NCI-H187 (cell line): Measurements from ENCODE around the gene M1AP.

ENCODE experiments used
- DNase-seq, 2 experiments: peaks; one replicate each; lab custom pipeline; 2025; lab: John Stamatoyannopoulos, UW

M1AP gene, protein sequence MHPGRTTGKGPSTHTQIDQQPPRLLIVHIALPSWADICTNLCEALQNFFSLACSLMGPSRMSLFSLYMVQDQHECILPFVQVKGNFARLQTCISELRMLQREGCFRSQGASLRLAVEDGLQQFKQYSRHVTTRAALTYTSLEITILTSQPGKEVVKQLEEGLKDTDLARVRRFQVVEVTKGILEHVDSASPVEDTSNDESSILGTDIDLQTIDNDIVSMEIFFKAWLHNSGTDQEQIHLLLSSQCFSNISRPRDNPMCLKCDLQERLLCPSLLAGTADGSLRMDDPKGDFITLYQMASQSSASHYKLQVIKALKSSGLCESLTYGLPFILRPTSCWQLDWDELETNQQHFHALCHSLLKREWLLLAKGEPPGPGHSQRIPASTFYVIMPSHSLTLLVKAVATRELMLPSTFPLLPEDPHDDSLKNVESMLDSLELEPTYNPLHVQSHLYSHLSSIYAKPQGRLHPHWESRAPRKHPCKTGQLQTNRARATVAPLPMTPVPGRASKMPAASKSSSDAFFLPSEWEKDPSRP

DNA sequence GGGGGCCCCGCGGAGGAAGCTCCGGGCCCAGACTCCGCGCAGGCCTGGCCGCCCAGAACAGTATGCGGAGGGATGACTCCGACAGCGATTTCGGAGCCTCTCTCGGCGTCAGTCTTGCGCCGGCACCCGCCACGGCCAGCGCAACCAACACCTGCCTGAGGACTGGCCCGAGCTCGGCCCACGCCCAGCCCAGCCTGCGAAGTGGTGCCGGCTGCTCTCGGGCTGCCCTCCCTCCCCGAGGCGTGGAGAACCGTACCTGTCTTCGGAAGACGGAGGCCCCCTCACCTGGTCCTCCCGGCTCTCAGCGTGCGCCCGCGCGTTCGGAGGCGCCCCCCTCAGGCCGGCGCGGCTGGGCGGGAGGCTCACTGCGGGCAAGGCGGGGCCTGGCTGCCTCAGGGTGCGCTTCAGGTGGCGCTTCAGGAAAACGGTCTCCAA lies at the start of gene M1AP:
TSS of gene M1AP (minus strand) at position 322 of the 435 bp plus-strand sequence. CDS start 8,055 bp downstream, outside the sequence.
- DNase-seq, result no peak

DNA sequence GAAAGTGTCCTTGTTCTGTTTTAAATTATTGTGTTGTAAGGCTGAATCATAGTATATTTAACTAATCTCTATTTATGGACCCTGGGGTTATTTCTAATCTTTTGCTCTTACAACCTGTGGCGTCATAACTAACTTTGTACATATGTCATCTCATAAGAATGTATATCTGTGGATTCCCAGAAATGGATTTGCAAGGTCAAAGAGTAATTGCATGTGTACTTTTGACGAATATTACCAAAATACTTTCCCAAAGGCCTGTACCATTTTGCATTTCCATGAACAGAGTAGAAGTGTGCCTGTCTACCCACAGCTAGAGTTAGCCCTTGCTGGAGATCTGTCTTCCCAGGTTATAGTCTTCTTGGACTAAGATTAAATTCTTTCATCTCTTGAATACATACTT lies 48.7 kb upstream of the M1AP start:
- no peak for DNase-seq

DNA sequence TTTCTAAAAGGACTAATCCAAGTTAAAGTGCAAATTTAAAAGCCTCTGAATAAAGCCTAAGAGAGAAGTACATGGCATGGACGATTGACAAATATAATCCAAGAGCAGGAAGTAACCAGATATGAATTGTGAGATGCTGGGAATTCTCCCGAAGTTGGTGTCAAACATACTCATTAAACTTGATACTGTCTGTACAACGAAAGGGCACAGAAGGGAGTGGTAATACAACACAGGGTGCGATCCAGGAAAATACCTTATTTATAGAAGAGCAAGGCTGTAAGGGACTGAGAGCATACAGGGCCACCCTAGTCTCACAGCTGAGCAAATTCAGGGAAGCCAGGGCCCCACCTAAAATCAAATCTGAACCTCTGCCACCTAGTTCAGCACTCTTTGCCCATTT lies 47.5 kb upstream of the M1AP start:
- no peak for DNase-seq

DNA sequence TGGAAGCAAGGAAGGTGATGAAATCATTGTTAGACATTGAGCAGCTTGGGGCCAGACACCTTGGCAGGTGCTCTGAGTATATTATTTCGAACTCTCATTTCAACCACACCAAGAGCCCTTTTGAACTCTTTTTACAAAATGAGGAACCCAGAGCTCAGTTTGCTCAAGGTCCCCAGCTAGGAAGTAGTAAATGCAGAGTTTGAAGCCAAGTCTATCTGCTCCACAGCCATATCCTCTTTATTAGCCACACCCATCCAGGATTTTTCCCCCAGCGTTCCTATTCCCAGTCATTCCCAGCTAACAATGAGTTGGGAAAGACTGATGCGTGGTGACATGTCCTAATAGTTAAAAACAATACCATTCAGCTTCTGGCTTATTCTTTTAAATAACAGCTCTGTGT lies 46.2 kb upstream of the M1AP start:
- DNase-seq, result no peak

DNA sequence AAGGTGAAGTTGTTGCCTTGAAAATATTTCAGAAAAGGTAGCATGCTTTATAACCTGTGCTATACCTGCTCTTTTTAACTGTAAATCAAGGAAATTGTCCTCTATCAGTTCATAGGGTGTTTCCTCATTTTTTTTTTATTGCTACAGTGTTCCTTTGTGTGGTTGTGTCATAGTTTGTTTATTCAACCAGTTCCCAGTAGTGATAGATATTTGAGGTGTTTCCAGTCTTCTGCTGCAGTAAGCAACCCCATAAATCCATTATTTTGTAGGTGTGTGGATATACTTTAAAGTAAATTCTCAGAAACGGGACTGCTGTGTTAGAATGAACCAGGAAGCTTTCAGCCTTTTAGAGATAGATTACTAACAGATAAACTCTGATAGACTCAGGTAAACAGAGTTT lies 45.5 kb upstream of the M1AP start:
- no peak for DNase-seq

DNA sequence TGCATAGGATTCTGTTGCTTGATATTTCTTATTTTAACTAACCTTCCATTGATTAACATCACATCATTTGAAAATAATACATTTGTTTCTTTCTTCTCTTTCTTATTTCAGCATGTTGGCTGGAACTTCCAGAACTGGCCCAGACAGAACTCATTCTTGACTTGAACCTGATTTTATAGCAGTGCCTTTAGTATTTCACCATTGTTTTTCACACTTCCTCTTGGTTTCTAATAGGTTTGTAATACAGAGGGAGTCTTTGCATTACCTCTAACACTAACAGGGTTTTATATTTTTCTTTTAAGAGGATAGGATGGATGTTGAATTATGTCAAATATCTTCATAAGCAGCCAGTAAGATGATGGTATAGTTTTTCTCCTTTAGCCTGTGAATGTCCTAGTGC lies 45.1 kb upstream of the M1AP start:
- no peak for DNase-seq

DNA sequence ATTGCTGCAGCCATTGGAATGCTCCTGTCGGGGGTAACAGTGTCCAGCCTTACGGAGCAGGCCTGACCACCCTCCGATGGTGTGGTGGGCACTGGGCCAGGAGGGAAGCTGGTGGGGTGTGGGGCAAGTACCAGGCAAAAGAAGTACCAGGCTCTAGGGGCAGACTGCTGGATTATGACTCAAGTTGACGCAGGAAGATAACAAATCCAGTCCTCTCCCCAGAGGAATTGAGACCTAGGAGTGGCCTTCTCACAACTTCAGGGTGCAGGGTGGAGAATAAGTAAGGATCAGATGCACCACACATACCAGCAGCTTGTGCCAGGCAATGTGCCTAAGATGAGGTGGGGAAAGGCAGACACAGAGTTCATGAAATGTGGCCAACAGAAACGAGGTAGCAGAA lies 43.8 kb upstream of the M1AP start:
- no peak for DNase-seq

DNA sequence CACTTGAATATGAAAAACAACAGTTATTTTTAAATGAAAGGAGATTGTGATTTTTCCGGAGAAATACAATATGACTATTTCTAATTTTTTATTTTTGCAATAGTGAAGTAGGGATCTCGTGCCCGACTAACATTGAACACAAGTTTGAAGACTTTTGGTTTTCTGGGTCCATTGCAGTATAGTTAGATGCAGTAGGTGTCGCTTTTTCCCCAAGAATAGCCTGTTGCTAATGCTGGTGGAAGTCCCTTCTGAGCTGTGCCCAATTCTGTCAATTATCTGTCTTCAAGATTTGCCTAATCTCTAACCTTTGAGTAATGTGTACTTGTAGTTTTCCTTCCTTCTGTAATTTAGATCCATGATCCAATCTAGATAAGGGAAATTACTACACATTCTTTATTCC lies 42.4 kb upstream of the M1AP start:
- peak in 1 of 2 experiments; percentile 2 for DNase-seq

DNA sequence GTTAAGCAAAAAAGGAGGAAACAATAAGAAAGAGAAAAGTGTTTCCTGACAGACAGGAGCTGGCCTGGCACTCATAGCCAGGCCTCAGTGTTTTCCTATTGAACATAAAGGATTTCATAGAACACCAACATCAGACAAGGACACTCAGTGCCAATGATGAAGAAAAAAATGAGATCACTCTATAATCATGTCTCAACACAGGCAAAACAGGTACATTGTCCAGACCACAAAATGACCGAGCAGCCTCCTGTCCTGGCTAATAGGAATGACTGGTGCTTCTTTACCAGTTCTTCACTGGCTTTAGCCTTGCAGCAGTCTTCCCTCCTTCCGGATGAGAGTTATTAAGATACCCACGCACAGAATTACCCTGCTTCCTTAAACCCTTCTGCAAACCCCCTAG lies 41.5 kb upstream of the M1AP start:
- DNase-seq, result no peak

DNA sequence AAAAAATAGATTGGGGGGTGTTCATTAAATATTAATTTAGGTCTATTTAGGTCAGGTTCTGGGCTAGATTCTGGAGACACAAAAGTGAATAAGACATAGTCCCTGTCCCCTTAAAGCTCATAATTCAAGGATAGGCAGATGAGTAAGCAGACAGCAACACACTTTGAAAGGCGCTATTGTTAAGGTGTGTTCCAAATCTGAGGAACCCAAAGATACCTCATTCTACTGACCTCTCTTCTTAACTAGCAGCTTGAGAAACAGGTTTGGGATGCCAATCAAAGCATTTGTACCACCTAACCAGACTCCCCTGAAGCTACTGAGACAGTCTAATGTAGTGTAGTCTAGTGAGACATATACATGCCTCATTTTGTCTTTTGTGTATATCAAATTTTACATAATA lies 40.8 kb upstream of the M1AP start:
- no peak for DNase-seq

DNA sequence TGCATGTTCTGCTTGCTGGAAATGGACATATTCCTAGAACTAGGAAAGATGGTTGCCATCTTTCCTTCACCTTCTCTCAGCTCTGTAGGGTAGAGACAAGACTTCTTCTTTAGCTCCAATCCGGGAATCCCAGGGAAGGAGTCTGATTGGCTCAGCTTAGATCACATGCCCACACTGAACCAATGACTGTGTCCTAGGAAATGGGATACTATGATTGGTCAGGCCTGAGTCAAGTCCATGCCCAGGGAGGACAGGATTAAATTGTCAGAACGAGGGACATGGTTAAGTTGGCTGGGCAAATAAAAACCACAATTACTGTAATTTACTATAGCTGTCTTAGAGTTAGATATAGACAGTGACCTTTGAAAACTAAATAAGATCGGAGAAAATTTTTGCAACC lies 37.3 kb upstream of the M1AP start:
- no peak for DNase-seq

DNA sequence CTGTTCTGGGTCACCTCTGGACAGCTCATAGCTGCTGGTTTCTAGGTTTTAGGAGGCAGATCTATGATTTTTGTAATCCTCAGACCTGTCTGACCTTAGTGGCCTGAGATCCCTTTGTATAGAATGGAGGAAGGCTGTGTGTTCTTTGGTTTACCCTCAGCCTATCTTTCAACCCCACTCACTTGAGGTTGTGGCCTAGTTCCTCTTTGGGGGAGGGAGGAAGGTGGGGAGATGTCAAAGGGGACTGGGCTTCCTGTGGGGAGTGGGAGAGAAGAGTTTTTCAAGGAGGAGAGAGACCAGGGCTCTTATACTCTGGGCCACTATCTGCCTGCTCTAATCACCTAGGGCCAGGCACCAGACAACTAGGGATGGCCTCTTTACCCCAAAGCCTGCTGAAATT lies 34.4 kb upstream of the M1AP start:
- DNase-seq, result no peak

DNA sequence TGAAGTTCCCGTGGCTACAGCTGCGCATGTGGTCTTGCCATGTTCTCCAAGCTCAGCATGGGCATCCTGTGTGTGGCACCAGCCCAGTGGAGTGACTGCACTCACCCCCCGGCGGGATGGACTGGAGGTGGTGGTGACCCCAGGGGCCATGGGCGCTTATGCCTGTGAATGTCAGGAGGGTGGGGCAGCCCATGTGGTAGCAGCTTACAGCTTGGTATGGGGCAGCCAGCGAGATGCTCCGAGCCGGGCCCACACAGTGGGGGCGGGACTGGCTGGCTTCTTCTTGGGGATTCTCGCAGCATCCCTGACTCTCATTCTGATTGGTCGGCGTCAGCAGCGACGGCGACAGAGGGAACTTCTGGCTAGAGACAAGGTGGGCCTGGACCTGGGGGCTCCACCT lies 31.5 kb upstream of the M1AP start:
- no peak for DNase-seq

DNA sequence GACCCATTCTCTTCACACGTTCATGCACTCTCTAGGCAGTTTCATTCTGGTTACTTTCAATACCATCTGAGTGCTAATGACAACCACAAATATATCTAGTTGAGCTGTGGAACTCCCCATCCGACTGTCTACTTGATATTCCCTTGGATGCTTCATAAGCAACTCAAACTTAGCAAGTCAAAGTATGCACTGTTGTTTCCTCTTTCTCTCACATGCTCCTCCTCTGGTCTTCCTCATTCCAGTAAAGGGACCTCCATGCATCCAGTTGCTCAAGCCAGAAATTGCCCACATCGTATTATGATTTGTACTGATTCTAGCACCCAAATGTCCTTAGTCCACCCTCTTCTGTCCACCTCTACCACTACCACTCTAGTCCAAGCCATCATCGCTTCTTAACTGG lies 28.2 kb upstream of the M1AP start:
- no peak for DNase-seq

DNA sequence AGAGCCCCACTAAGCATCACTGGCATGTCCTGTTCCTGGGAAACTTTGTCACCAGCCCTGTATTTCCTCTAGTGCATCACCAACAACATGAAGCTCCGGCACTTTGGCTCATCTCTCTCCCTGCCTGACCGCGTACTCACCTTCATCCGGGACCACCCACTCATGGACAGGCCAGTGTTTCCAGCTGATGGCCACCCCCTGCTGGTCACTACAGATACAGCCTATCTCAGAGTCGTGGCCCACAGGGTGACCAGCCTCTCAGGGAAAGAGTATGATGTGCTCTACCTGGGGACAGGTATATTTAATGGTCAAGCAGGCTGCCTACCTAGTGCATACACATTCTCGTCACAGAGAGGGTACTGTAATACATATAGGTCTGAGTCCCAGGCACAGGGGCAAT lies 27.0 kb upstream of the M1AP start:
- no peak for DNase-seq

DNA sequence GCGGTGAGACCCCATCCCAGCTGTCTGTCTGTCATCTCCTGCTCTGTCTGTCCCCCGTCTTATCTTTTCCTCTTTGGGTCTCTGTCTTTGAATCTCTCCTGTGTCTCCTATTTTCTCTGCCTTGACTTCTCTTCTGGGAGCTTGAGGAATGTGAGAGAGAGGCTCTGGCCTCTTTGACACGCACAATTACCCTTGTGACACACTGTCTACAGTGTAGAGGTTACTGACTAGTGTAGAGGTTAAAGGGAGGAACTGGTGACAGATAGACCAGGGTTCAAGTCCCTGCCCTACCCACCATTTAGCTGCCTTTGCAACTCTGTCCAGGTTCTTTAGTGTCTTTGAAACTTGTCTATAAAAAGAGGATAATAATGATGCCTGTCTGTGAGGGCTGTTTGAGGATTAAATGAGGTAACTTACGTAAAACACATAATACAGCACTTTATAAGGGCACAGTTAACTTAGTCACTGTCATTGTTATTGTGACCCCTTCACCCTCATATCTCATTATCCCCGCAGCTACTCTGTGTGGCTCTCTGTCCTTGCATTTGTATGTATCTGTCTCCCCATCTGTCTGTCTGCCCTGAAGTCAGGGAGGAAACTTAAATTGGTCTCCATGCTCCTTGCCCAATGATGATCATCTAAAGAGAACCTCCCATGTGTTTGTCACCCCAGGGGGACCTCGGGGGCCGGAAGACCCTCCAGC lies 25.8 kb upstream of the M1AP start:
- DNase-seq, result no peak

DNA sequence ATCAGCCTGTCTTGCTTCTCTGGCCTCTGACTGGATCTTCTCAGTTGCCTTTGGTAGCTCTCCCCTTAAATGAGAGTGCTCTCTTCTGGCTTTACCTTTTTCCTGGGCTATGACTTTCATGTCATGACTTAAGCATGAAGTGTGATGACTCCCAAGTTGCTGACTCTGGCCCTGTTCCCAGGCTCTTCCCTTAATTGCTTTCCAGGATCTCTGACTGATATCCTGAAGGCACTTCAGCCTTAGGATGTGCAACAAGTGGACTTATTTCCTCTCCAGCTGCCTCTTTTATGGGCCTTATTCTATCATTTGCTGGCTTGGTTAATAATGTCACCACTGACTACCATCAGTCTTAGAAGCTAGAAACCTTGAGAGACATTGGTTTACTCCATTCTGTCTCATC lies 23.3 kb upstream of the M1AP start:
- DNase-seq, result no peak

DNA sequence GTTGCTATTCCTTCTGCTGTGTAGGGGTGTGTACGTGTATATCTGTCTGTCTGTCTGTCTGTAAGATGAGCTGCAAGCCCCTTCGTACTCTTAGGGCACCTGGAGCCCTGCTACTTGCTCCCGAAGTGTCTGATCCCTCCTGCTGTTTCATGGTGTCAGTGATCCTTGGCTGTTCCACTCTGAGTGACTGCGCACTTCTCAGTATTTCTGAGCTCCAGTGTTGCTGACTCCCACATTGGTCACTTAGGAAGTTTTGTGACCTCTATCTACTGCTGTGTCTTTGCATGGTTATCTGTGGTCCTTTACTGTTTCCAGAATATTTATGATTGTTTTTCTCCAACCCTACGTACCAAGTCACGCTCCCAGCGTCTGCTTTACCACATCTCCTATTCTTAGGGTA lies 22.1 kb upstream of the M1AP start:
- DNase-seq, result no peak

DNA sequence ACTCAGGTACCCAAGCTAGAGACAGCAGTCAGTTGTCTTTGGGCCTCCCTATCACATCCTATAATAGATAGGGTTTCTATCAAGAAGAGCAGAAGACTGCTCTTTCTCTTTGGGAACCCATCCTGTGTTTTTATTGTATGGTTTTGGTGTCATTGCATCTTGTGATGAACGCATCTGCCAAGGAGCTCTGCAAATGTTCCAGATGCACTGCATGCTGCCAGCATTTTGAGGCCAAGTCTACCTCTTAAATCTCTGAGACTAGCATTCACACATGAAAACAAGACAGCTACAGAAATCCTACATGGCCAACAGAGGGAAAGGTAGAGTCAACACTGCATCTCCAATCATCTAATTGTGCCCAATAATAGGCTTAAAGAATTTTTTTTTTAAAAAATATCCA lies 20.0 kb upstream of the M1AP start:
- DNase-seq, result no peak

DNA sequence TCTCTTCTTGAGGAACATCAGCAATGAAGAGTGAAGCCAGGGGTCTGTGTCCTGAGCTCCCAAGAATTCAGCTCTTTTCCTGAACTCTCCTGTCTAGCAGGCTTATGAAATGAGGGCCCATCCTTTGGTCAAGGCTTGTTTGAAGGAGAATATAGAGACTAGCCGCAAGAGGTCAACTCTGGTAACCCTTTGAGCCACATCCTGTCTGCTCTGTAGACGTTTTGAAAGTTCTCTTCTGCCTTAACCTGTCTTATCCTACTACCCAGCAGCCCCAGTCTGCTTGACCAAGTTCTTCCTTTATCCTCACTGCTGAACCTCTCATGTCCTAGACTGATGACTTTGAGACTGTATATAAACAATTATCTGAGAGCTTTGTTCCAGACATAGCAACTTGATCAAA lies 11.3 kb upstream of the M1AP start:
- DNase-seq, result no peak

DNA sequence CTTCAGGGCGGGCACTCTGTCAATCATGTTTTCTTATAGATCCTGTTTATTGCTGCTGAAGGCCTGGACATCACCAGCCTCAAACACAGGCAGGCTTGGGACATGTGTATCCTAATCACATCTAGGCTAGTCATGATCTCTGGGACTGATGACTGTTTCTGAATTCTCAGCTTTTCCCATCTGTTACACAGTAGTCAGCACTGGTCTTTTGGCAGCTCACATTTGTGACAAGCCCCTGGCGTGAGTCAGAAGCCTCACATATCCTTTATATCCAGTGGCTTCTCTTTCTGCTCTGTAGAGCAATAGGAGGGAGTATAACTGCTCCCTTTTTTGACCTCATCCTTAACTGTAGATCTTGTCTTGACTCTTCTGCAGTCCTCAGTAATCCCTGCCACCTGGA lies 10.4 kb upstream of the M1AP start:
- no peak for DNase-seq

DNA sequence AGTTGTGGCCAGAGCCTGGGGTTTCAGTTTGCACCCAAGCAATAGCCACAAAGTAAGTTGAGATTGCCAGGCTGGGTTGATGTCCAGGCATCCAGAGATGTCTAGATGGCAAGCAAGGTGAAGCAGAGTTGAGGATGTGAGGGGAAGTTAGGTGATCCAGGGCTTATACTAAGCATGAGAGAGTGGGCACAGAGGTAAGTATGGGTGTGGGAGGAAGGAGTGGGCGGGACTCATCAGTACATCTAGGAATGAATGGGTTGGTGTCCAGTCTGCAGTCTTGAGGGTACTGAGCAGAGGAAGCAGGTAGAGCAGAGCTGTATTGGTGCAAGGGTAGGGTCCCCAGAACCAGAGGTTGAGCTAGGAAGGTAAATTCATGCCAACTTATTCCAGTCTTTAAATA lies 7.4 kb upstream of the M1AP start:
- DNase-seq, result no peak
